Keratinocyte (primary cell): ENCODE data around the gene LYL1. TPM values are rescaled to one million over a fixed set of nuclear protein-coding genes. Genes with fewer than 3 reads are reported as not detected.

Experiments
- DNase-seq: peaks from one replicate; pipeline ENCODE4 v3.0.0-alpha.2; 2011; ENCODE audit warnings: low read depth, missing footprints, low spot score
- FAIRE-seq: peaks from 2 replicates; lab custom pipeline; 2011; peaks lifted over from hg19 to GRCh38; lab: Jason Lieb, UNC
- H2AFZ ChIP-seq: 2 replicates; pipeline ENCODE4 v1.6.0; 2012; ENCODE audit warnings: low read length, control low read depth, inconsistent platforms; ENCODE audit not compliant: control insufficient read depth
- H3K27ac ChIP-seq: 2 replicates; pipeline ENCODE4 v1.5.1; 2011; ENCODE audit warnings: low read length; ENCODE audit not compliant: control insufficient read depth, insufficient read depth
- H3K27me3 ChIP-seq: 3 replicates; pipeline ENCODE4 v1.6.0; 2011; ENCODE audit warnings: low read length; ENCODE audit not compliant: control insufficient read depth, insufficient read depth; ENCODE audit errors: extremely low read depth
- H3K36me3 ChIP-seq, 2 experiments: 2 replicates in 1 of 2; 3 replicates in 1 of 2; pipeline ENCODE4 v1.5.1; 2011; ENCODE audit warnings: low read length in 2 of 2, mild to moderate bottlenecking in 1 of 2; ENCODE audit not compliant: control insufficient read depth in 2 of 2, insufficient read depth in 2 of 2; ENCODE audit errors: extremely low read depth in 1 of 2
- H3K4me1 ChIP-seq: 3 replicates; pipeline ENCODE4 v1.5.1; 2011; ENCODE audit warnings: low read length; ENCODE audit not compliant: control insufficient read depth, insufficient read depth; ENCODE audit errors: extremely low read depth
- H3K4me2 ChIP-seq: 3 replicates; pipeline ENCODE4 v1.6.0; 2011; ENCODE audit warnings: low read depth, low read length; ENCODE audit not compliant: control insufficient read depth, insufficient read depth; ENCODE audit errors: extremely low read depth
- H3K4me3 ChIP-seq, 3 experiments: fragments of 200-600 bp in 1 of 3; sonication (generic) in 1 of 3; 2 replicates in 2 of 3; 3 replicates in 1 of 3; pipeline ENCODE4 v1.5.1; 2011 to 2016; ENCODE audit warnings: low read length in 3 of 3, mild to moderate bottlenecking in 3 of 3, control low read depth in 2 of 3, inconsistent platforms in 1 of 3, low read depth in 1 of 3, mixed read lengths in 1 of 3, mixed run types in 1 of 3, moderate library complexity in 1 of 3; ENCODE audit not compliant: control insufficient read depth in 2 of 3, insufficient read depth in 2 of 3; ENCODE audit errors: extremely low read depth in 1 of 3
- H3K79me2 ChIP-seq: 2 replicates; pipeline ENCODE4 v1.6.0; 2012; ENCODE audit warnings: low read length; ENCODE audit not compliant: control insufficient read depth, insufficient read depth
- H3K9ac ChIP-seq: 3 replicates; pipeline ENCODE4 v1.6.0; 2011; ENCODE audit warnings: low read length; ENCODE audit not compliant: control insufficient read depth, insufficient read depth; ENCODE audit errors: extremely low read depth
- H3K9me1 ChIP-seq: 3 replicates; pipeline ENCODE4 v1.6.0; 2011; ENCODE audit warnings: low read length; ENCODE audit not compliant: control insufficient read depth, insufficient read depth; ENCODE audit errors: extremely low read depth
- H3K9me3 ChIP-seq: 2 replicates; pipeline ENCODE4 v1.5.1; 2012; ENCODE audit warnings: low read depth, low read length; ENCODE audit not compliant: control insufficient read depth
- H4K20me1 ChIP-seq: 3 replicates; pipeline ENCODE4 v1.6.0; 2011; ENCODE audit warnings: low read length; ENCODE audit not compliant: control insufficient read depth, insufficient read depth; ENCODE audit errors: extremely low read depth
- EZH2 ChIP-seq: IDR thresholded peaks from one replicate; pipeline ENCODE4 v1.6.1; 2012; ENCODE audit warnings: inconsistent platforms, mild to moderate bottlenecking, low read length, moderate library complexity
- dilution Hi-C: fragments of 300-500 bp; cut with MboI; formaldehyde crosslinking; loops from one replicate; pipeline ENCODE4 v1.7.0; 2020; ENCODE audit warnings: low sequenced_read_pairs; ENCODE audit not compliant: extremely low pct_ligation_motif_present
- polyA plus RNA-seq, 5 experiments: library from polyadenylated mRNA; depleted of rRNA in 3 of 5; stranded (reverse) in 3 of 5; stranded (forward) in 1 of 5; unstranded in 1 of 5; fragments of >200 nt; gene quantifications; 1 replicate in 1 of 5; 2 replicates in 3 of 5; 3 replicates in 1 of 5; pipeline versions ENCODE4 v1.2.1 to v1.2.3, GENCODE V29; 2011 to 2012; ENCODE audit warnings: missing spikeins in 2 of 5, low read depth in 1 of 5, low replicate concordance in 1 of 5
- TF ChIP-seq, protein P1 (sequence below), 3 experiments: IDR thresholded peaks in 1 of 3; conservative IDR thresholded peaks in 1 of 3; optimal IDR thresholded peaks in 1 of 3; 2 replicates in 2 of 3; 3 replicates in 1 of 3; pipeline versions ENCODE3 to v1.5.1; 2011; ENCODE audit warnings: low read length in 3 of 3, mild to moderate bottlenecking in 3 of 3, moderate library complexity in 2 of 3, control low read depth in 1 of 3, inconsistent platforms in 1 of 3; ENCODE audit not compliant: insufficient read depth in 2 of 3; ENCODE audit errors: extremely low read depth in 1 of 3

LYL1 gene
- polyA plus RNA-seq, 1 donor (not counting 4 experiments of a cell fraction or from before 2014, with no cell fraction given): 0.07 TPM

DNA sequence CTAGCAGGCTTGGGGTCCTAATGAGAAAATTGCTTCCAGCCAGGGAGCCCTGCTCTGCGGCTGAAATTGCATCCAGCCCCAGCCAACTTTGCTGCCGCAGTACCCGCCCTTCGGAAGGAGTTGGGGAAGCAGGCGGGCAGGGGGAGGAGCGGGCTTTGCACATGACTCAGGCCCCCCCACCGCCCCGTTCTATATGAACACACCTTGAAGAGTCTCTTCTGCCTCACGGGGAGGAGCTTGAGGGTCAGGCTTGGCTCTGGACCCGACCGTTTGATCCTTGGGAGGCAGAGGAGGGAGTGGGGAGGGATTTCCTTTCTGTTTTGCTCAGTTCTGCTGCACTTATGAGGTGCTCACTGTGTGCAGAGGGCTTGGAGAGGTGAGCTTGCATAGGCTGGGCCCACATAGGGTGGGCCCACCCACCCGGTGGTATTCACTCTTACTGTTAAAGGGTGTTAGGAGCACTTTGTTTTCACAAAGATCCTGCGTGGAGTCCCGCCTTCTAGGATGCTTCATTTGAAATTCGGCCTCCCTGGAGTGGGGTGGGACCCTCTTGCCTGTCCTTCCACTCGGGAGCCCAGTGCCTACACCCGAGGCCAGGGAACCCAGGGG, 46.5 kb downstream of the LYL1 start:
- H3K4me3 ChIP-seq: peak overlapping the region in 2 of 3 experiments; percentile 33 to 46
- H3K27me3 ChIP-seq: no peaks in the 10 kb centered on the region
- peaks cover 7% of the 10 kb centered on the region for H3K9me1 ChIP-seq
- H2AFZ ChIP-seq: no peak overlapping the region
- peak; percentile 78 for FAIRE-seq
- H3K9me3 ChIP-seq: no peaks in the 10 kb centered on the region
- peak overlapping the region; percentile 70 for H3K27ac ChIP-seq
- H4K20me1 ChIP-seq: peaks cover 1% of the 10 kb centered on the region
- dilution Hi-C loops: no loop called here
- peaks cover 0 to 9% of the 10 kb centered on the region in 2 experiments for H3K36me3 ChIP-seq
- H3K9ac ChIP-seq: peak overlapping the region; percentile 77
- peak overlapping the region; percentile 81 for H3K4me2 ChIP-seq
- TF ChIP-seq, protein P1, sequence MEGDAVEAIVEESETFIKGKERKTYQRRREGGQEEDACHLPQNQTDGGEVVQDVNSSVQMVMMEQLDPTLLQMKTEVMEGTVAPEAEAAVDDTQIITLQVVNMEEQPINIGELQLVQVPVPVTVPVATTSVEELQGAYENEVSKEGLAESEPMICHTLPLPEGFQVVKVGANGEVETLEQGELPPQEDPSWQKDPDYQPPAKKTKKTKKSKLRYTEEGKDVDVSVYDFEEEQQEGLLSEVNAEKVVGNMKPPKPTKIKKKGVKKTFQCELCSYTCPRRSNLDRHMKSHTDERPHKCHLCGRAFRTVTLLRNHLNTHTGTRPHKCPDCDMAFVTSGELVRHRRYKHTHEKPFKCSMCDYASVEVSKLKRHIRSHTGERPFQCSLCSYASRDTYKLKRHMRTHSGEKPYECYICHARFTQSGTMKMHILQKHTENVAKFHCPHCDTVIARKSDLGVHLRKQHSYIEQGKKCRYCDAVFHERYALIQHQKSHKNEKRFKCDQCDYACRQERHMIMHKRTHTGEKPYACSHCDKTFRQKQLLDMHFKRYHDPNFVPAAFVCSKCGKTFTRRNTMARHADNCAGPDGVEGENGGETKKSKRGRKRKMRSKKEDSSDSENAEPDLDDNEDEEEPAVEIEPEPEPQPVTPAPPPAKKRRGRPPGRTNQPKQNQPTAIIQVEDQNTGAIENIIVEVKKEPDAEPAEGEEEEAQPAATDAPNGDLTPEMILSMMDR (optimal IDR thresholded peaks at IDR 0.05 in 1 of 3, IDR thresholded peaks at IDR 0.05 in 1 of 3, conservative IDR thresholded peaks at IDR 0.05 in 1 of 3; ENCODE audit: extremely low read depth in 1 of 3, insufficient read depth in 2 of 3, low read length in 3 of 3): no peak
- TF ChIP-seq EZH2: no peak
- peaks cover 74% of the 10 kb centered on the region for H3K4me1 ChIP-seq
- DNase-seq: peak; percentile 49
- peaks cover 17% of the 10 kb centered on the region for H3K79me2 ChIP-seq

DNA sequence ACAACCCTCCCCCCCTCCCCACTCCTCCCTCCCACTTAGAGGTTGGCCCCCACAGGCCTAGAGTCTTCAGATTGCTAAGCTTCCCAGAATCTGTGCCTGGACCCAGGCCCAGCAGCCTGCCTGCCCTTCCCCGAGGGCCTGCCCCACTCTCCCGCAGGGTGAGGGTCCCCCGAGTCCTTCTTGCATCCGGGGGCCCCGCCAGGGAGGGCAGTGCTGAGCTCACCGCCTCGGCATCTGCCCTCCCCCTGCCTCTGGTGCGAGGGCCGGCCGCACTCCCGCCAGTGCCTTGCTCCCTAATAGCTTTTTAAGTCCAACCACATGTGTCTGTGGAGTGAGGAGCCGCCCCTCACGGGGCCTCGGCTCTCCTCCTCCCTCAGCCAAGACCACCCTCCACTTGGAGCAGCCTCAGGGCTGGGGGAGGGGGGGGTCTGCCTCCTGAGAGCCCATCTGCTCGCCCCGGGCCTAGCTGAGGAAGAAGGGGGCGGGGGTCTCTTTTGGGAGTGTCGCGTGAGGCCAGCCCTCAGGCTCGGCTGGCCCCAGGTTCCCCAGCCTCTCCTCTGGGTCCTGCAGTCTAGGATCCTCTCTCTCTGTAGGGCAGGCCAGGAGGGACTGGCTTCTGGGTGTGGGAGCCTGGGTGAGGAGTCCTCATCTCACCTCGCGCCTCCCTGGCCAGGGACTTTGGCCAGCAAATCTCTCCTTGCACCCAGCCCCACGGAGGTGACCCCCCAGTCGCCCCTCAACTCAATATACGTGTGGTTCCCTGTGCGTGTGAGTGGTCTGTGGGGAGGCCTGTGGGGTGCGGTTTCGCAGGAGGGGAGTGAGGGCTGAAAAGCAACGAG, 47.2 kb downstream of the LYL1 start:
- H3K9me3 ChIP-seq: no peaks in the 10 kb centered on the region
- no peak for DNase-seq
- peak overlapping the region; percentile 81 for H3K4me2 ChIP-seq
- H3K4me3 ChIP-seq: peak overlapping the region in 2 of 3 experiments; percentile 33 to 46
- dilution Hi-C loops: no loop called here
- H3K4me1 ChIP-seq: peaks cover 73% of the 10 kb centered on the region
- peaks cover 4% of the 10 kb centered on the region for H4K20me1 ChIP-seq
- peaks cover 20% of the 10 kb centered on the region for H3K79me2 ChIP-seq
- no peaks in the 10 kb centered on the region for H3K27me3 ChIP-seq
- peak overlapping the region; percentile 77 for H3K9ac ChIP-seq
- H3K27ac ChIP-seq: peak overlapping the region; percentile 70
- TF ChIP-seq, protein P1 (optimal IDR thresholded peaks at IDR 0.05 in 1 of 3, IDR thresholded peaks at IDR 0.05 in 1 of 3, conservative IDR thresholded peaks at IDR 0.05 in 1 of 3; ENCODE audit: extremely low read depth in 1 of 3, insufficient read depth in 2 of 3, low read length in 3 of 3): peak in 1 of 3 experiments; percentile 30
- TF ChIP-seq EZH2: no peak
- H3K36me3 ChIP-seq: peaks cover 0 to 9% of the 10 kb centered on the region in 2 experiments
- no peak for FAIRE-seq
- peaks cover 7% of the 10 kb centered on the region for H3K9me1 ChIP-seq
- no peak overlapping the region for H2AFZ ChIP-seq
